ENCODE measurements around the gene CIDEA.
"Not testable (repeated sequence)": the region's sequence is repeated elsewhere in the genome, so short reads cannot be mapped to it uniquely, and the experiment has no call there.

Gene CIDEA

DNA sequence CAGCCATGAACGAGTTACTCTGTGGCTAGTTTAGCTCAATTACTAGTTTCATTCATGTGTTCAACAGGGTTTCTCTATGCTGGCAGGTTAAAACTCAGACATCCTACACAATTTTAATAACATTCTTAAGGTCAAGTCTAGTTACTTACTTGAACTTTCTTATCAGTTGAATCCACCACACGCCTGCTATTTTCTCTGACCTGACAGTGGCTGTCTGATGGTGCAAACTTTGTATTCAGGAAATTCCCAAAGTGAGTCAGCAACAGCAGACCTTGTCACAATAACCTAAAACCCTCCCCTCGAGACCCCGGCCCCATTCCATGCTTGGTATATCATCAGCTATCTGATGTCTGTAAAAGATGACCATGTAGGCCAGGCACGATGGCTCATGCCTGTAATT is 20.8 kb upstream of the CIDEA start:
- no peak overlapping the region for H3K4me3 ChIP-seq (ENCODE audit: low read length)
- TF ChIP-seq ZNF274 (IDR thresholded peaks at IDR 0.05; ENCODE audit: low read depth, low read length), result no peak

DNA sequence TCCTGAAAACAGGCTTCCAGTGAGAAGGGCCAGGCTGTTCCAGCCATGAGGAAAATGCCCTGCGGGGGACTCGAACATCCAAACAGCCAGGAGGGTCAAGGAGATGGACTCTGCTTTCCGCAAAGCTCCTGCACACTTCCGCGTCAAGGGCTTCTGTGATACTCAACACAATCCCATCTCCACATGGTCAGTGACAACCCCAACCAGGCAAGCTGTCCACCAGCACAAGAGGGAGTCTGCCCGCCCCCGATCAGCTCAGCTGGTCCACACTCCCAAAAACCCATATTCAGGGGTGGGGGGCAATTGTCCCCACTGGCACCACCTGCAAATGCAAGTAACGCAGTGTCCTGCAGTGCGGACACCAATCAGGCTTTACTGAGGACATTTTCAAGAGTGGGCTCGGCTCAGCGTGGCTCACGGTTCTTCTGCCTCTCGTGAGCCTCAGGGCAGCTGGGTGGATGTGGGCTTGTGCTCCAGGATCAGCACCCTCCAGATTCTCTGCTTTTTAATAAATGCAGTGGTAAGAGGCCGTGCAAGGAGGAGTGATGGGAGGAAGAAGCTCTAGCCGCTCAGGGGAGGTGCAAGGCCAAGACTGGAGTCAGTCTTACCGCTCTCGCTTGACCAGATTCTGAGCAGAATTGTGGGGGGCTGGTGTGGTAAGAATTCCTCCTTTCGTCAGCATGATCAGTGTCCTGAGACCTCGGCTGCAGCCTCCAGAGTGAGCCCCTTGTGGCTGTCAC is 19.5 kb upstream of the CIDEA start:
- H3K4me3 ChIP-seq (ENCODE audit: low read length), result no peak overlapping the region
- TF ChIP-seq ZNF274 (IDR thresholded peaks at IDR 0.05; ENCODE audit: low read depth, low read length), result no peak

DNA sequence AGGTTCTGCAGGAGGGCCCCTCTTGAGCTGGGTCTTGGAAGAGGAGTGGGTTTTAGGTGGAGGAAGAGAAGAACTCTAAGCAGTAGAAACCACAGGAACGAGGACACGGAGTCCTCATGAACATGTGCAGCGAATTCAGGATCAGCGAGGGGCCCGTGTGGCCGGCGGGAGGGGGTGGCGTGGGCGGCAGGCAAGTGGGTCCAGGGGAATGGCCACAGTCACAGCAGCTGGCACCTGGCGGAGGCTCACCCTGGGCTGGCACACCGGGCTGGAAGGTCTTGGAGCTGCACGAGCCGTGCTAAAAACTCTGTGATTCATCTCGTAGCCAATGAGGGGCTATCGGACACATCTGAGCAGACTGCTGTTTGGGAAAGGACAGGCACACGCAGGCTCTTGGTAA is 18.0 kb upstream of the CIDEA start:
- no peak overlapping the region for H3K4me3 ChIP-seq (ENCODE audit: low read length)
- TF ChIP-seq ZNF274 (IDR thresholded peaks at IDR 0.05; ENCODE audit: low read depth, low read length), result no peak

DNA sequence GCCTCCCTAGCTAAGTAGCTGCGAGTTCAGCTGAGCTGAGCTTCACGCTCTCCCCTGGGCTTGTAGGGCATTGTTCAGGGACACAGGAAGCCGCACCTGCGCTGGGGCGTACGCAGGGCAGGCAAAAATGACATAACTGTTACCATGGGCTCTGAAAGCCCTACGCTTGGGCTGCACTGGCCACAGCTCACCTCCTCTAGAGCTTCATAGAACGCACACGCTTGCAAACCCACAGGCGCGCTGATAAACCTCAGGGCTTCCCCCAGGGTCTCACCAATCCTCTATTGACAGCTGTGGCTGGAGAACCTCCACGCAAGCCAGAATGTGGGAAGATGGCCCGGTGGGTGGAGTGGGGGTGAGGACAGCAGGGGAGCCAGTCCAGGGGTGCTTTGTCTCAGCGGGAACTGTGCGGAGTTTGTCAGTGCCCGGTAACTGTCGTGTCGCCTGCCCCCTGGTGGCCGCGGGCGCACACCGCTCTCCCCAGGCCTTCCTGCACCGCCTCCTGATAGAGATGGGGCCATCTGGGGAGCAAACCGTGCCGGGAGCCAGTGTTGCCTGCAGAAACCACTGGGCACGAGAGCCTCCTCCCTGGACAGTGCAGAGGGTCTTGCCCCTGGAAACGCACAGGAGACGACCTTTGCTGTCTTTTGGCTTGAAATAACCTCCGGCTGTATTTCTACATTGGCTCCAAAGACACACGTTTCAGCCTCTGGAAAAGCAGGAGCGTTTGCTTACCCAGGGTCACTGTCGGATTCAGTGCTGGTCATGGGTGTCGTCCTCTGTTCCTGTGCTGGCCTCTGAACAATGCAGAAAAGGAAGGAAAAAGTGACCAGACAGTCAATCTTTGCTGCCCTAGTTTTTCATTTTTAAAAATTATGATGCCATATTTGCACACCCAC is 17.0 kb upstream of the CIDEA start:
- TF ChIP-seq ZNF274 (IDR thresholded peaks at IDR 0.05; ENCODE audit: low read depth, low read length), result no peak
- H3K4me3 ChIP-seq (ENCODE audit: low read length), result no peak overlapping the region

DNA sequence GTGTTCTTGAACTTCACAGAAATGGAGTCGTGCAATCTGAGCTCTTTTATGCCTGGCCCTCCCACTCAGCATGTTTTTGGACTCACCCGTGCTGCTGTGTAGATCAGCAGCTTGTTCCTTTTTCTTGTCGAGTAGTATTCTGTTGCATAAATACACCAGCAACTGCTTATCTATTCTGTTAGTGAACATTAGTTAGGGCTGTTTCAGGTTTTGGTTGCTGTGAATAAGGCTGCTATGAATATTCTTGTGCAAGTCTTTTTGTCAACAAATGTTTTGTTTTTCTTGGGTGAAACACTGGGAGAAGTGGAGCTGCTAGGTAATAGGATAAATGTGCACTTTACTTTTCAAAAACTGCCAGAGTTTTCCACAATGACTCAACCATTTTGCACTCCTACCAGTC is 15.3 kb upstream of the CIDEA start:
- no peak for TF ChIP-seq ZNF274 (IDR thresholded peaks at IDR 0.05; ENCODE audit: low read depth, low read length)
- no peak overlapping the region for H3K4me3 ChIP-seq (ENCODE audit: low read length)

DNA sequence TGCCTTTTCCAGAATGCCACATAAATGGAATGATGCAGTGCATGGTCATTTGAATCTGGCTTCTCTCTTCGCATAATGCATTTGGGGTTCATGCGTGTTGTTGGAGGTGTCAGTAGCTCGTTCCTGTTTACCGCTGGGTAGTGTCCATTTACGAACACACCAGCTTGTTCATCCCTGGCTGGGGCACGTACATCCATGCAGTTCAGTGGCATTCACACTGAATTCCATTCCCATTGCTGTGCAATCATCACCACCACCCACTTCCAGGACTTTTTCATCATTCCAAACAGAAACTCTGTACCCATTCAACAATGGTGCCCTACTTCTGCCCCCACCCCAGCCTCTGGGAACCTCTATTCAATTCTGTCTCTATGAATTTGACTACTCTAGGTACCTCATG is 14.7 kb upstream of the CIDEA start:
- no peak for TF ChIP-seq ZNF274 (IDR thresholded peaks at IDR 0.05; ENCODE audit: low read depth, low read length)
- H3K4me3 ChIP-seq (ENCODE audit: low read length), result no peak overlapping the region

DNA sequence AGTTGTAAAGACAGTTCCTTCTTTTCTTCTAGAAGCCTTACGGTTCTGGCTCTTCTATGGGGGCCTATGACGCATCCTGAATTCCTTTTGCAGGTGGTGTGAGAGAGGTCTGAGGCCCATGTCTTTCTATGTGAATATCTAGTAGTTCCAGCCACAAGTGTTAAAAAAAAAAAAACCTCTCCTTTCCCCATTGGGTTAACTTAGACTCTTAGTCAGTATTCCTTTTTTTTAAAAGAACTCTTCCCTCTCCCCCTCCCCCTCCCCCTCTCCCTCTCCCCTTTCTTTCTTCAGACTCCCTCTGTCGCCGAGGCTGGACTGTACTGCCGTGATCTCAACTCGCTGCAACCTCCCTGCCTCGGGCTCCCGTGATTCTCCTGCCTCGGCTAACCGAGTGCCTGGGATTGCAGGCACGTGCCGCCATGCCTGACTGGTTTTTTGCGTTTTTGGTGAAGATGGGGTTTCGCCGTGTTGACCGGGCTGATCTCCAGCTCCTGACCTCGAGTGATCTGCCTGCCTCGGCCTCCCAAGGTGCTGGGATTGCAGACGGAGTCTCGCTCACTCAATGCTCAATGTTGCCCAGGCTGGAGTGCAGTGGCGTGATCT is 11.4 kb upstream of the CIDEA start:
- TF ChIP-seq ZNF274 (IDR thresholded peaks at IDR 0.05; ENCODE audit: low read depth, low read length), result no peak
- no peak overlapping the region for H3K4me3 ChIP-seq (ENCODE audit: low read length)

DNA sequence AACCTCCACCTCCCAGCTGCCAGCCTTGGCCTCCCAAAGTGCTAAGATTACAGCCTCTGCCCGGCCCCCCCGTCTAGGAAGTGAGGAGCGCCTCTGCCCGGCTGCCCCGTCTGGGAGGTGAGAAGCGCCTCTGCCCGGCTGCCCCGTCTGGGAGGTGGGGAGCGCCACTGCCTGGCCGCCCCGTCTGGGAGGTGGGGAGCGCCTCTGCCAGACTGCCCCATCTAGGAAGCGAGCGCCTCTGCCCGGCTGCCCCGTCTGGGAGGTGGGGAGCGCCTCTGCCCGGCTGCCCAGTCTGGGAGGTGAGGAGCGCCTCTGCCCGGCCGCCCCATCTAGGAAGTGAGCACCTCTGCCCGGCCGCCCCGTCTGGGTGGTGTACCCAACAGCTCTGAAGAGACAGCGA is 10.9 kb upstream of the CIDEA start:
- not testable (repeated sequence) for H3K4me3 ChIP-seq (ENCODE audit: low read length)

DNA sequence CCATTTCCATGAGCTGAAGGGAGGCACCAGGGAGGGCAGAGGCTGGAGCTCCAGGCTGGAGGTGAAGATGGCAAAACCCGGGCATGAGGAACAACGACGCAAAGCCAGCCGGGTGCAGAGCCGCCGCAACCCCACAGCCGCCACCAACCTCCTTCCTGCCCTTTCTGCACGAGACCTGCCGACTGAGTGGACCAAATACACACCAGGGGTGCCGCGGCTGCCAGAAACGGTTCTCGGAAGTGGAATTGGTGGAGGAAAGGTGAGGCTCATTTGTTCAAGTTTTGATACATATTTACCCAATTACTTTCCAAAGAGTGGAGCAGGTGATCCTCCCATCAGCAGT is 8.4 kb upstream of the CIDEA start:
- no peak overlapping the region for H3K4me3 ChIP-seq (ENCODE audit: low read length)
- TF ChIP-seq ZNF274 (IDR thresholded peaks at IDR 0.05; ENCODE audit: low read depth, low read length), result no peak

DNA sequence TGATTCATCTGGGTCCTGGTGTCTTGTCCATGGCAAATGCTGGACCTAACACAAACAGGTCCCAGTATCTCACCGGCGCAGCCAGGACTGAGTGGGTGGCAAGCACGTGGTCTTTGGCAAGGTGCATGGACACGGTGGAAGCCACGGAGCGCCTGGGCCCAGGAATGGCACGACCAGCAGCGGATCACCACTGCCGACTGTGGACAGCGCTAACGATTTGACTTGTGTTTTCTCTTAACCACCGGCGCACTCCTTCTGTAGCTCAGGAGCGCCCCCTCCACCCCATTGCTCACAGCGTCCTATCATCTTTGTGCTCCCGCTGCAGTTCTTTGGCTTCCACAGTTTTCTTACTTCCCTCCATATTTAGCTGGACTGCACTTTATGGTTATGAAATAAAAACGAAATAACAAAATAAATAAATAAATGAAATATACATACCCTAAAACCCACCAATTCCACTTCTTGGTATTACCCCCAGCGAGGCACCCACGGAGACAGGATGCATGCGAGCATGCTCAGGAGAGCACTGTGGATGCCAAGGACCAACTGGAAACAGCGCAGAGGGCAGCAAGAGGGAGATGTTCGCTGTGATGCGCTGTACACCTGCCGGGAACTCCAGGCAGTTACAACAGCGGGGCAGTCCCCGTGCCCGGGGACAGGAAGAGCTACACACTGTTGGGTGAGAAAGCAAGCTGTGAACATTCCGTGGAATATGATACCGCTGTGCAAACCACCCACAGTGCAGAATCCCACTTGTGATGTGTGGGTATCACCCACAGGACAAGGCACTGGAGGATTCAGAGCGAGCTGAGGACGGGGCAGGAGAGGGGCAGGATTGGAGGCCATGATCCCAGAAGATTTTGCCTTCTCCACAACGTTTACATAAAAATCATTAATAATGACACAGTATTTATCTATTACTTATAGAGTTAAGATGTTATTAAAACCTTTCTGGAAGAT is 7.0 kb upstream of the CIDEA start:
- H3K4me3 ChIP-seq (ENCODE audit: low read length), result no peak overlapping the region
- TF ChIP-seq ZNF274 (IDR thresholded peaks at IDR 0.05; ENCODE audit: low read depth, low read length), result no peak

DNA sequence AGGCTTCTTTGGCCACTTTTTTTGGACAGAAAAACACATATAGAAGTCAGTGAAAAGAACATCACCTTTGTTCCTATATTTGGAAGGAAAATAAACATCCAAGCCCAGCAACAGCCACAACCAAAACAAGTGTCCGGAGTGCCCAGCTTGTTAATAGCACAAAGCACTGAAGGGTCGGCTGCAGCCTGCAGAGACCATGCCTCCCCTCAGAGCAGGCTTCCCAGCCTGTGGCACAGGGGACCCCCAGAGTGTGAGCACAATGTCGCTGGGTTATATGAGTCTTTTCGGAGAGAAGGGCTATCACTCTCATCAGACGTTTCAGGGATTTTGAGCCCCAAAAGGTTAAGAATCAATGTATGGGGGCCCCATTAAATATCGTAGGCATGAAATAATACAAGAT is 6.2 kb upstream of the CIDEA start:
- H3K4me3 ChIP-seq (ENCODE audit: low read length), result no peak overlapping the region
- no peak for TF ChIP-seq ZNF274 (IDR thresholded peaks at IDR 0.05; ENCODE audit: low read depth, low read length)

DNA sequence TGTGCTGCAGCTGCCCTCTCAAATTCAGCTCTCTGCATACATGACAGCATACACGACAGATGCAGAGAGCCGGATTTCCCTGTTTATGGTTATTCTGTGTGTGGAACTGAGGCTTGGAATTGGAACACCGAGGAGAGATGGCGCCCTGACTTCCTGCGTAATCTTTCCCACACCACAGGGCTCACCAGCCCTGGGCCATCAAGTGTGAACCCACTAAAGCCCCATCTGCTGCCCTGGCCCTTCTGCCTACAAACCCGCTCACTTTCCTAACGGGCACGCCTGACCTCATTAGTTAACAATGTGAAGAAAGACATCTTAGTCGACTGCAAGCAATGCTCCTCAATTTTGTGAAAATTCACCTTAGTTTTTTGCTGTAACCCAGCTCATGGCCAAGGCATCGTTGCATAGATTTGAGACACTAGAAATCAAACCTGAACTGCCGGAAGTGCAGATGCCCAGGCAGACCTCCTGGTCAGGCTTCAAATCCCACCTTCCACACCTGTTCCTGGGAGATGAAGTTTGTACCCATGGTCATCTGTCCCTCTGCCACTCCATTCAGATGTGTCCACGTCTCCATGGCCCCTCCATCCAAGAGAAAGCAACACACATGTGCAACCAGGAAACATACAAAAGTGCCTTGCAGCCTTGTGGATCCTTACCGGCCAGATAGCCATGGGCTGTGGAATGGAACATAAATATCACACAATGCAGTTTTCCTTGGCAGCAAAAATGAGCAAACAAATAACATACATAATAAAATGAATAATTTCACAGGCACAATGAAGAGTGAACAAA is 5.0 kb upstream of the CIDEA start:
- TF ChIP-seq ZNF274 (IDR thresholded peaks at IDR 0.05; ENCODE audit: low read depth, low read length), result no peak
- H3K4me3 ChIP-seq (ENCODE audit: low read length), result no peak overlapping the region

DNA sequence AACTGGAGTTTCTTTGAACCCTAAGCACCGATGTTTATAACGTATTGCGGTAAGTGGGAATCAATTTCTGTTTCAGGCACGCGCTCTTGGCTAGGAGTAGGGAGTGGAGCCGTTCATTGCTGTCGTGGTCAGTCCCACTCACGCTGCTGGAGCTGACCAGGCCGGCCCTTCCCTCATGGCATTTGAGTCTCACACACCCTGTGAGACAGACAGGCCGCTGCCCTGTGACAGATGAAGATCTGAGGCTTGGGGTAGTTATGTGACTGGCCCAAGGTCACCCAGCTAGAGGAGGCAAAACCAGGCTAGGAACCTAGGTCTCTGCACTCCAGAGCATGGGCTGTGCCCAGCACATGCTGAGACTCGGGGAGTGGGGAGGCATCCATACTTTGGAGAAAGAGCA is 2.9 kb upstream of the CIDEA start:
- TF ChIP-seq ZNF274 (IDR thresholded peaks at IDR 0.05; ENCODE audit: low read depth, low read length), result no peak
- no peak overlapping the region for H3K4me3 ChIP-seq (ENCODE audit: low read length)

All from GM08714 (cell line).